Karpas-422 (cell line): Measurements from ENCODE around the gene METTL15. TPM values are rescaled to one million over a fixed set of nuclear protein-coding genes. Genes with fewer than 3 reads are reported as not detected.
"Not testable (repeated sequence)": the region's sequence is repeated elsewhere in the genome, so short reads cannot be mapped to it uniquely, and the experiment has no call there.

ENCODE experiments used
- DNase-seq: peaks from one replicate; pipeline ENCODE4 v3.0.0-alpha.2; 2015
- H2AFZ ChIP-seq: fragments of 200-600 bp; sonication (generic); 2 replicates; pipeline ENCODE4 v1.6.1; 2014; ENCODE audit warnings: antibody characterized with exemption, low read length, mixed read lengths
- H3K27ac ChIP-seq: fragments of 200-600 bp; sonication (generic); 2 replicates; pipeline ENCODE4 v1.5.1; 2014; ENCODE audit warnings: mild to moderate bottlenecking, low read length, moderate library complexity
- H3K27me3 ChIP-seq: fragments of 200-600 bp; sonication (generic); 2 replicates; pipeline ENCODE4 v1.6.1; 2014; ENCODE audit warnings: low read length, mixed read lengths
- H3K36me3 ChIP-seq: fragments of 200-600 bp; sonication (generic); 2 replicates; pipeline ENCODE4 v1.6.1; 2014; ENCODE audit warnings: low read length, mixed read lengths; ENCODE audit not compliant: insufficient read depth
- H3K4me1 ChIP-seq: fragments of 200-600 bp; sonication (generic); 2 replicates; pipeline ENCODE4 v1.6.1; 2014; ENCODE audit warnings: mild to moderate bottlenecking, low read length, mixed read lengths
- H3K4me2 ChIP-seq: fragments of 200-600 bp; sonication (generic); 2 replicates; pipeline ENCODE4 v1.6.1; 2014; ENCODE audit warnings: low read length, low read depth, mild to moderate bottlenecking; ENCODE audit not compliant: poor library complexity, severe bottlenecking
- H3K4me3 ChIP-seq: fragments of 200-600 bp; sonication (generic); 2 replicates; pipeline ENCODE4 v1.5.1; 2014; ENCODE audit warnings: mild to moderate bottlenecking, antibody characterized with exemption, low read length, mixed read lengths
- H3K79me2 ChIP-seq: fragments of 200-600 bp; sonication (generic); 2 replicates; pipeline ENCODE4 v1.6.1; 2014; ENCODE audit warnings: mild to moderate bottlenecking, low read length, mixed read lengths
- H3K9ac ChIP-seq: fragments of 200-600 bp; sonication (generic); 2 replicates; pipeline ENCODE4 v1.6.0; 2014; ENCODE audit warnings: low read length
- H3K9me2 ChIP-seq: fragments of 200-600 bp; sonication (generic), shearing (Covaris generic); replicated peaks from 2 replicates; pipeline ENCODE4 v1.6.0; 2014; ENCODE audit warnings: mild to moderate bottlenecking, low read length, moderate library complexity; ENCODE audit not compliant: insufficient read depth
- H3K9me3 ChIP-seq: fragments of 300-700, 200-600 bp; sonication (generic); 2 replicates; pipeline ENCODE4 v1.6.1; 2014; ENCODE audit warnings: low read length, mixed read lengths
- H4K20me1 ChIP-seq: fragments of 200-600 bp; sonication (generic); 2 replicates; pipeline ENCODE4 v1.6.1; 2014; ENCODE audit warnings: mild to moderate bottlenecking, antibody characterized with exemption, low read length, low read depth; ENCODE audit not compliant: insufficient read depth
- total RNA-seq: library from RNA; depleted of rRNA; stranded (reverse); fragments of >200 nt; shearing (Covaris generic); gene quantifications from 2 replicates; pipeline ENCODE4 v1.2.3, GENCODE V29; 2014; ENCODE audit warnings: low replicate concordance

Gene METTL15
- total RNA-seq, 1 experiment from 2014 or later, result 59.9 TPM

DNA sequence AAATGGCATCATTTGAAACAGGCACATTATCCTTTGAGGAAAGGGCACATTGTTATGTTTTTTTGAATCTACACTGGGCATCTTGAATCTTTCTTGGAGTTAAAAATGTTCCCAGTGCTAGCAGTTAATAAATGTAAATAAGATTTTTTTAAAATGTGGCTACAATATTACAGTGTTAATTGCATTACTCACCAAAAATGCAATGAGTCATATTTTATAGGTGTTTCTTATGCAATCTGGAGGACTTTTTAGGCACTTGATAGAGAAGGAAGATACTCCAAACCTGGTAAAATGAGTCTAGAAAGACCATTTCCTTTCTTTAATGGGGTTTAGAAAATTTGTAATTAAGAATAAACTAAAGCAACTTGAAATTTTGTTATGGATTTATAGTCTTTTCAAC lies 238.0 kb downstream of the METTL15 start:
- Histone ChIP-seq H2AFZ (no peak overlapping the region), H3K27ac (no peak overlapping the region), H3K9ac (no peak overlapping the region), H3K4me3 (no peak overlapping the region), H3K27me3 (no peaks in the 10 kb centered on the region), H3K4me1 (no peaks in the 10 kb centered on the region), H3K36me3 (no peaks in the 10 kb centered on the region), H4K20me1 (no peaks in the 10 kb centered on the region), H3K9me3 (no peaks in the 10 kb centered on the region), H3K79me2 (no peaks in the 10 kb centered on the region), H3K9me2 (no peaks in the 10 kb centered on the region), H3K4me2 (no peak overlapping the region)
- DNase-seq, result no peak

DNA sequence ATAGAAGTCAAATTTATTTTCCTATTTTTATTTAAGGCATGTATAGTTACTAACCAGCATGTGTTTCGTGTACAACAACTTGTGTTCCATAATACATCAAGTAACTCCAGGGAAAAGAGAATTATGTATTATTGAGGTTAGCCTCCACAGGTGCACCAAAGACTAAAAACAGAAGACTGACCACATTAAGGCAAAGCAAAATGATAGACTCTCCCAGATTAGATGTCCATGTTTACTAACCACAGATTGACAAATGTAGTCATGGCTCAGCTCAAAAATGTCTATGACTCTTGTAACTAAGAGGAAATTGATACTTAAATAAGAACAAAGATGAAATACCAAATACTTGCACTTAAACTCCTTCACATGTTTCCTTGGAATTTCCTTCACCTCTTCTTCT lies 238.5 kb downstream of the METTL15 start:
- Histone ChIP-seq H4K20me1 (no peaks in the 10 kb centered on the region), H3K4me3 (no peak overlapping the region), H3K9me3 (no peaks in the 10 kb centered on the region), H3K9ac (no peak overlapping the region), H3K9me2 (no peaks in the 10 kb centered on the region), H2AFZ (no peak overlapping the region), H3K4me2 (no peak overlapping the region), H3K27ac (no peak overlapping the region), H3K27me3 (no peaks in the 10 kb centered on the region), H3K36me3 (no peaks in the 10 kb centered on the region), H3K4me1 (no peaks in the 10 kb centered on the region), H3K79me2 (no peaks in the 10 kb centered on the region)
- no peak for DNase-seq

DNA sequence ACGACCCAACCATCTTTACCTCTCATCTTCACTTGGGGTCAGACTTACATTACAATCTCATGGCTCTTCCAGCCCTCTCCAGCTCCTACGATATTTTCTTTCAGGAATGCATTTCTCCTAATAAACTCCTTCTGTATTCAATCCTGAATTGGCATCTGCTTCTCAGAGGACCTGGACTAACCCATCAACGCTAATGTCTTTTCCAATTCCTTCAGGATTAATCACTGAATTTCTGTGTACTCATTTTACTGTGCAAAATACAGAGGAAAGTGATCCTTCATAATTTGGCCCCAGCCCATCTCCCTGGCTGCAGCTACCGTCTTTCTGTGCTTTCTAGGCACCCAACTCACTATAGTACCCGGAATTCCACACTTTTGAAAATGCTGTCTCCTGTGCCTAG lies 239.2 kb downstream of the METTL15 start:
- no peak for DNase-seq
- H3K9me3 ChIP-seq, result no peaks in the 10 kb centered on the region
- H3K79me2 ChIP-seq, result no peaks in the 10 kb centered on the region
- no peaks in the 10 kb centered on the region for H3K36me3 ChIP-seq
- H3K4me1 ChIP-seq, result no peaks in the 10 kb centered on the region
- no peaks in the 10 kb centered on the region for H4K20me1 ChIP-seq
- H3K9me2 ChIP-seq, result no peaks in the 10 kb centered on the region
- H2AFZ ChIP-seq, result no peak overlapping the region
- H3K27ac ChIP-seq, result no peak overlapping the region
- no peak overlapping the region for H3K9ac ChIP-seq
- no peak overlapping the region for H3K4me3 ChIP-seq
- no peak overlapping the region for H3K4me2 ChIP-seq
- no peaks in the 10 kb centered on the region for H3K27me3 ChIP-seq

DNA sequence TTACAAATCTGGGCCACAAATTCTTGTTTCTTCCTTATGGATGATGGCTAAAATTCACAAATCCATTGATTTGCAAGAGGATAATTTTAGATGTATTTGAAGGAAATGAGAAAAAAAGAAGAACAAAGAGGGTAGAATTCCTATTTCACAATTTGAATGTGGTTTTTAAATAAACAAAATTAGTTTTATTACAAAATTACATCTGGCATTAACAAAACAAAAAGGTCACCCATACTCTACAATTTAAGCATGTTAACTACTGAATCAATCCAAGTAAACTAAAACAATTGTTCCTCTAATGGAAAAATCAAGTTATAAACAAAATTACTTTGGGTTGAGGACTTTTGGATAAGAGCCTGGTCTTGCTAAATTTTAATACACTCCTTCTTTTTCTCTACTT lies 242.0 kb downstream of the METTL15 start:
- H3K4me1 ChIP-seq, result no peaks in the 10 kb centered on the region
- no peaks in the 10 kb centered on the region for H3K36me3 ChIP-seq
- no peak for DNase-seq
- no peak overlapping the region for H3K9ac ChIP-seq
- H3K27ac ChIP-seq, result no peak overlapping the region
- H3K4me3 ChIP-seq, result no peak overlapping the region
- no peaks in the 10 kb centered on the region for H3K79me2 ChIP-seq
- H4K20me1 ChIP-seq, result no peaks in the 10 kb centered on the region
- no peaks in the 10 kb centered on the region for H3K9me2 ChIP-seq
- no peak overlapping the region for H3K4me2 ChIP-seq
- H3K27me3 ChIP-seq, result no peaks in the 10 kb centered on the region
- H2AFZ ChIP-seq, result no peak overlapping the region
- no peaks in the 10 kb centered on the region for H3K9me3 ChIP-seq

DNA sequence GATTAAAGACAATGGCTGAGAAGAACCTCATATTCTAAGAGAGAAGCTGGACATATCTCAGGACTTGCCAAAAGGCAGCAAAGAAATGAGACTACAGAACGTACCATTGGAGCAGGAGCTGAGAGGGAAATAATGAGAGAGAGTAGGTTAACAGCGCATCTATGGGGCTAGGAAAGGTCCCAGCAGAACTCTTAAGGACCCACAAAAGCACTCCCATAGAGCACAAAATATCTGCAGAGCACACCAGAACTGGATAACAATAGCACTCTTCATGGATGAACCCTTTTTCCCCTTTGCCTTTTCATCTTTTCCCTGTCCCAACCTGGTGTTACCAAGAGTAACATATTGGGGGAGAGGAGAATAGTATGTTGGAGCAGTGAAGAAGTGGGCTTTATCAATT lies 245.8 kb downstream of the METTL15 start:
- Histone ChIP-seq H2AFZ (no peak overlapping the region), H3K27ac (no peak overlapping the region), H3K4me2 (no peak overlapping the region), H3K27me3 (no peaks in the 10 kb centered on the region), H3K9ac (no peak overlapping the region), H3K79me2 (no peaks in the 10 kb centered on the region), H3K4me1 (peaks cover 6% of the 10 kb centered on the region; the same call in 1 of the 2 replicates), H3K4me3 (no peak overlapping the region), H4K20me1 (no peaks in the 10 kb centered on the region), H3K36me3 (no peaks in the 10 kb centered on the region), H3K9me3 (no peaks in the 10 kb centered on the region), H3K9me2 (no peaks in the 10 kb centered on the region)
- no peak for DNase-seq

DNA sequence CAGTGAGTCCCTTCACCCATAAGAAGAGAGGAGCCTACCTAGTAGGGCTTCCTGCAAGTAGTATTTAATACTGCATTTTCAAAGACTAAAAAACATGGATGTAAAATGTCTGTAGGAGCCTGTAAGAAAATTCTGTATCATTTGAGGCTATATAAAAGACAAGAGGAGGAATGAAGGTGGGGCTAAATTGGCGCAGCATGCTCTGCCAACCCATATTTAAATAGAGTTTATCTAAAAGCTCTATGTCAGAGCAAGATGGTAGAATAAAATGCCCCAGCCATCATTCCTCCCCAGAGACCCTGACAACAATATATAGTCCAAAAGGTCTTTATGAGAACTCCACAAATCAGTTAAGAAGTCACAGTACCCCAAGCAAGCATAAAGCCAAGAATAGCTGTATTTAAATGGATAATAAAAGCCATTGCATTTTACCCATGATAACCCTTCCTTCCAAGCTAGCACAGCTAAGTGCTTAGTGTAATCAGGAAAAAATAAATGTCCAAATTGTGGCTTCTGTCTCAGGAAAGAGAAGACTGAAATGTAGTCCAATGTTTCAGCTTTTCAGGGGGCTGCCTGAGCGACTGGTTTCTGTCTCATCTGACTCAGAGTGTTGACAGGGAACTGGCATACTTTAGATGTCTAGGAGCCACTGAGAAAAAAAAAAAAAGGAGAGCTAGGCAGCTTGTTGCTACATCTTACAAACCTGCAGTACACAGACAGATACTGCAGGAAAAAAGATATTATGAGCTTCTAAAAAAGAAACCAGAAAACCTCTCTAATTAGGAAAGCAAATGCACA lies 258.6 kb downstream of the METTL15 start:
- Histone ChIP-seq H3K4me3 (no peak overlapping the region), H3K9ac (no peak overlapping the region), H4K20me1 (no peaks in the 10 kb centered on the region), H3K9me3 (peaks cover 16% of the 10 kb centered on the region), H3K9me2 (no peaks in the 10 kb centered on the region), H2AFZ (no peak overlapping the region), H3K27me3 (no peaks in the 10 kb centered on the region), H3K27ac (no peak overlapping the region), H3K4me2 (no peak overlapping the region), H3K4me1 (no peaks in the 10 kb centered on the region), H3K79me2 (0 out of 2 replicates have a peak, but pooled peaks cover 4% of the 10 kb centered on the region), H3K36me3 (peaks cover 14% of the 10 kb centered on the region)
- no peak for DNase-seq

DNA sequence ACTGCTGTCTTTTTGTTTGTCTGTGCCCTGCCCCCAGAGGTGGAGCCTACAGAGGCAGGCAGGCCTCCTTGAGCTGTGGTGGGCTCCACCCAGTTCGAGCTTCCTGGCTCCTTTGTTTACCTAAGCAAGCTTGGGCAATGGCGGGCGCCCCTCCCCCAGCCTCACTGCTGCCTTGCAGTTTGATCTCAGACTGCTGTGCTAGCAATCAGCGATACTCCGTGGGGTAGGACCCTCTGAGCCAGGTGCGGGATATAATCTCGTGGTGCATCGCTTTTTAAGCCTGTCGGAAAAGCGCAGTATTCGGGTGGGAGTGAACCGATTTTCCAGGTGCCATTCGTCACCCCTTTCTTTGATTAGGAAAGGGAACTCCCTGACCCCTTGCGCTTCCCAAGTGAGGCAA lies 269.9 kb downstream of the METTL15 start:
- DNase-seq, H3K79me2 ChIP-seq, H3K4me2 ChIP-seq, H3K27me3 ChIP-seq, H3K9me2 ChIP-seq, H3K9me3 ChIP-seq, H4K20me1 ChIP-seq, H3K27ac ChIP-seq, H3K4me1 ChIP-seq, H3K36me3 ChIP-seq, H2AFZ ChIP-seq, H3K4me3 ChIP-seq, H3K9ac ChIP-seq: not testable (repeated sequence)
